IMR-90 (cell line): ENCODE results near the gene CANX. TPM values are rescaled to one million over a fixed set of nuclear protein-coding genes. Genes with fewer than 3 reads are reported as not detected.

Source experiments
- ATAC-seq: fragments of 200-7000 bp; cut with Tn5 transposase; 2 replicates; pipeline ENCODE4 v1.9.1; 2020; ENCODE audit warnings: low read depth, mild to moderate bottlenecking, moderate library complexity
- BruUV-seq: library from RNA; stranded (reverse); fragments of 400-500 nt; replicated peaks from 2 replicates; lab custom pipeline; 2021; lab: Mats Ljungman, UMichigan
- CTCF ChIA-PET: fragments of 300-600 bp; formaldehyde crosslinking; extraction: SDS; loops from one replicate; lab custom pipeline; 2021; ENCODE audit warnings: antibody characterized with exemption; lab: Yijun Ruan, JAX
- POLR2A ChIA-PET: fragments of 300-600 bp; sonication (Branson Sonifier 250); formaldehyde crosslinking; loops from one replicate; lab custom pipeline; 2022; ENCODE audit warnings: antibody characterized with exemption; ENCODE audit not compliant: unreplicated experiment; lab: Charles Lee
- DNase-seq: peaks from one replicate; pipeline ENCODE4 v3.0.0; 2013
- H2AFZ ChIP-seq: replicated peaks from 2 replicates; pipeline ENCODE3; 2013; ENCODE audit warnings: low read length, mild to moderate bottlenecking; ENCODE audit not compliant: poor library complexity
- H2AK5ac ChIP-seq: 2 replicates; pipeline ENCODE4 v1.6.1; 2013; ENCODE audit warnings: low read depth, low read length, inconsistent platforms
- H2AK9ac ChIP-seq: replicated peaks from 2 replicates; pipeline ENCODE3; 2013; ENCODE audit warnings: mild to moderate bottlenecking, low read depth, low read length, moderate library complexity; ENCODE audit not compliant: poor library complexity
- H2BK120ac ChIP-seq: 2 replicates; pipeline ENCODE4 v1.6.1; 2013; ENCODE audit warnings: low read depth, low read length, inconsistent platforms
- H2BK15ac ChIP-seq: 3 replicates; pipeline ENCODE4 v1.6.1; 2013; ENCODE audit warnings: low read depth, low read length, inconsistent platforms
- H2BK20ac ChIP-seq: 2 replicates; pipeline ENCODE4 v1.6.1; 2013; ENCODE audit warnings: low read depth, mild to moderate bottlenecking, inconsistent platforms, low read length, moderate library complexity
- H2BK5ac ChIP-seq: 2 replicates; pipeline ENCODE4 v1.6.1; 2013; ENCODE audit warnings: mild to moderate bottlenecking, low read depth, low read length, inconsistent platforms; ENCODE audit not compliant: poor library complexity, severe bottlenecking
- H3K14ac ChIP-seq: replicated peaks from 2 replicates; pipeline ENCODE4 v1.6.1; 2013; ENCODE audit warnings: low read depth, low read length, inconsistent platforms
- H3K18ac ChIP-seq: 2 replicates; pipeline ENCODE4 v1.6.1; 2013; ENCODE audit warnings: low read depth, low read length, control low read depth
- H3K23ac ChIP-seq: 2 replicates; pipeline ENCODE4 v1.6.1; 2013; ENCODE audit warnings: low read depth, low read length, inconsistent platforms
- H3K27ac ChIP-seq: 2 replicates; pipeline ENCODE4 v1.5.1; 2013; ENCODE audit warnings: mild to moderate bottlenecking, control low read depth, low read length; ENCODE audit not compliant: insufficient read depth
- H3K27me3 ChIP-seq: 2 replicates; pipeline ENCODE4 v1.6.1; 2013; ENCODE audit warnings: low read length; ENCODE audit not compliant: control insufficient read depth, insufficient read depth
- H3K36me3 ChIP-seq: 2 replicates; pipeline ENCODE4 v1.6.1; 2013; ENCODE audit warnings: low read length, mixed read lengths; ENCODE audit not compliant: control insufficient read depth, insufficient read depth
- H3K4ac ChIP-seq: 2 replicates; pipeline ENCODE4 v1.6.1; 2013; ENCODE audit warnings: low read depth, low read length, inconsistent platforms
- H3K4me1 ChIP-seq: 2 replicates; pipeline ENCODE4 v1.6.1; 2013; ENCODE audit warnings: low read length, mixed read lengths; ENCODE audit not compliant: control insufficient read depth, insufficient read depth
- H3K4me2 ChIP-seq: 2 replicates; pipeline ENCODE4 v1.6.1; 2013; ENCODE audit warnings: low read depth, mild to moderate bottlenecking, control low read depth, low read length, moderate library complexity
- H3K4me3 ChIP-seq: 2 replicates; pipeline ENCODE4 v1.5.1; 2013; ENCODE audit warnings: low read depth, mild to moderate bottlenecking, control low read depth, low read length, moderate library complexity; ENCODE audit not compliant: insufficient read depth
- H3K56ac ChIP-seq: 2 replicates; pipeline ENCODE4 v1.6.1; 2013; ENCODE audit warnings: low read length, inconsistent platforms; ENCODE audit not compliant: insufficient read depth; ENCODE audit errors: extremely low read depth
- H3K79me1 ChIP-seq, 2 experiments: 2 replicates each; pipeline ENCODE4 v1.6.1; 2013; ENCODE audit warnings: low read length in 2 of 2, inconsistent platforms in 1 of 2, low read depth in 1 of 2
- H3K9ac ChIP-seq: 2 replicates; pipeline ENCODE4 v1.6.1; 2013; ENCODE audit warnings: low read depth, low read length, control low read depth
- H3K9me1 ChIP-seq: 2 replicates; pipeline ENCODE4 v1.6.1; 2013; ENCODE audit warnings: low read length, inconsistent platforms; ENCODE audit not compliant: insufficient read depth
- H3K9me3 ChIP-seq: 2 replicates; pipeline ENCODE4 v1.6.1; 2013; ENCODE audit warnings: low read length; ENCODE audit not compliant: control insufficient read depth, insufficient read depth
- H4K20me1 ChIP-seq: 2 replicates; pipeline ENCODE4 v1.6.1; 2013; ENCODE audit warnings: low read length, inconsistent platforms; ENCODE audit not compliant: insufficient read depth
- H4K5ac ChIP-seq: 2 replicates; pipeline ENCODE4 v1.6.1; 2013; ENCODE audit warnings: mild to moderate bottlenecking, low read depth, low read length, control low read depth
- H4K8ac ChIP-seq, 2 experiments: 2 replicates each; pipeline ENCODE4 v1.6.1; 2013; ENCODE audit warnings: low read depth in 2 of 2, low read length in 2 of 2, control low read depth in 1 of 2, inconsistent platforms in 1 of 2
- H4K91ac ChIP-seq: 2 replicates; pipeline ENCODE4 v1.6.1; 2013; ENCODE audit warnings: low read depth, low read length, inconsistent platforms; ENCODE audit not compliant: insufficient read depth
- BHLHE40 ChIP-seq: fragments of 150-350 bp; IDR thresholded peaks from 2 replicates; pipeline ENCODE4 v1.6.1; 2016; ENCODE audit warnings: mild to moderate bottlenecking, low read depth, low read length
- CHD1 ChIP-seq: IDR thresholded peaks from 2 replicates; pipeline ENCODE4 v1.6.1; 2012; ENCODE audit warnings: low read depth, low read length, improper control_type of control experiment
- FOS ChIP-seq: fragments of 150-350 bp; IDR thresholded peaks from 2 replicates; pipeline ENCODE4 v1.6.1; 2016; ENCODE audit warnings: low read depth, low read length
- MAFK ChIP-seq: IDR thresholded peaks from 2 replicates; pipeline ENCODE4 v1.6.1; 2012; ENCODE audit warnings: low read depth, low read length, improper control_type of control experiment
- MAZ ChIP-seq: IDR thresholded peaks from 2 replicates; pipeline ENCODE4 v1.6.1; 2012; ENCODE audit warnings: low read depth, mild to moderate bottlenecking, low read length, improper control_type of control experiment, moderate library complexity, borderline replicate concordance
- MXI1 ChIP-seq: IDR thresholded peaks from 2 replicates; pipeline ENCODE4 v1.6.1; 2012; ENCODE audit warnings: low read depth, mild to moderate bottlenecking, low read length, moderate library complexity, borderline replicate concordance
- RAD21 ChIP-seq: IDR thresholded peaks from 2 replicates; pipeline ENCODE4 v1.6.1; 2012; ENCODE audit warnings: low read length, improper control_type of control experiment
- RCOR1 ChIP-seq: IDR thresholded peaks from 2 replicates; pipeline ENCODE4 v1.6.1; 2012; ENCODE audit warnings: mild to moderate bottlenecking, low read length, improper control_type of control experiment; ENCODE audit not compliant: insufficient replicate concordance
- RFX5 ChIP-seq: IDR thresholded peaks from 2 replicates; pipeline ENCODE4 v1.8.0; 2012; ENCODE audit warnings: low read depth, mild to moderate bottlenecking, low read length, moderate library complexity
- SMC3 ChIP-seq: fragments of 150-350 bp; IDR thresholded peaks from 2 replicates; pipeline ENCODE4 v1.6.1; 2016; ENCODE audit warnings: low read depth, mild to moderate bottlenecking, antibody characterized with exemption, low read length, moderate library complexity
- whole genome bisulfite sequencing, 2 experiments: methylation state at CpG; one replicate each; pipeline versions ENCODE4 v1.1.5 to v1.1.7; 2013; ENCODE audit warnings: missing lambda C conversion rate in 2 of 2; ENCODE audit not compliant: insufficient read length in 1 of 2; ENCODE audit errors: extremely low coverage in 2 of 2; 5-methylcytosine and 5-hydroxymethylcytosine counted together
- dilution Hi-C: fragments of 300-500 bp; cut with HindIII; formaldehyde crosslinking; loops from one replicate; pipeline ENCODE4 v1.14.3; 2018; ENCODE audit warnings: low sequenced_read_pairs; ENCODE audit not compliant: unreplicated experiment
- in situ Hi-C: fragments of 300-500 bp; cut with MboI; formaldehyde crosslinking; loops from 3 replicates; pipeline ENCODE4 v1.14.3; 2019; ENCODE audit warnings: low sequenced_read_pairs, inconsistent platforms, mixed read lengths
- intact Hi-C: fragments of 100-400 bp; cut with micrococcal nuclease; formaldehyde crosslinking; loops from 2 replicates; pipeline ENCODE4 v1.10.0; 2022
- polyA plus RNA-seq, 3 experiments: library from polyadenylated mRNA; depleted of rRNA; stranded (reverse); fragments of >200 nt; gene quantifications; 2 replicates each; pipeline ENCODE4 v1.2.3, GENCODE V29; 2012; ENCODE audit warnings: low replicate concordance in 1 of 3
- total RNA-seq: library from RNA; depleted of rRNA; stranded (reverse); fragments of >200 nt; gene quantifications from 2 replicates; pipeline ENCODE4 v1.2.3, GENCODE V29; 2012
- TF ChIP-seq, protein P1 (sequence below): conservative IDR thresholded peaks from 2 replicates; pipeline ENCODE4 v1.5.1; 2012; ENCODE audit warnings: mild to moderate bottlenecking, low read depth, low read length, improper control_type of control experiment
- TF ChIP-seq, protein P2 (sequence below): fragments of 150-350 bp; IDR thresholded peaks from 2 replicates; pipeline ENCODE4 v1.6.1; 2016; ENCODE audit warnings: low read depth, mild to moderate bottlenecking, low read length, moderate library complexity, borderline replicate concordance

CANX gene
- total and polyA plus RNA-seq, 2 of the 4 experiments (the other 2 are of a cell fraction): 216 to 345 TPM

GRCh38 chr5:179734536-179735164, 35.9 kb downstream of the CANX start:
- ChIA-PET POLR2A (no interaction called here), CTCF (no interaction called here)
- H3K4me3 ChIP-seq: peak overlapping the region; percentile 93; the same call in 1 of the 2 replicates
- no peak overlapping the region for H3K27ac ChIP-seq
- H2BK5ac ChIP-seq: no peak overlapping the region
- no peak overlapping the region for H2AK9ac ChIP-seq
- H3K56ac ChIP-seq: no peak overlapping the region; the same call in 1 of the 2 replicates
- peaks cover 3 to 39% of the 10 kb centered on the region in 2 experiments; a peak in 3 of 4 replicates for H3K79me1 ChIP-seq
- dilution Hi-C loops: no loop called here
- H2BK20ac ChIP-seq: no peak overlapping the region
- H3K4ac ChIP-seq: 0 out of 2 replicates have a peak overlapping the region, but pooled peaks have one; percentile 25
- H4K20me1 ChIP-seq: peaks cover 63% of the 10 kb centered on the region
- no peak overlapping the region; the same call in 1 of the 2 replicates for H3K14ac ChIP-seq
- no peaks in the 10 kb centered on the region for H3K9me3 ChIP-seq
- 34% methylated on average over 3 of the region's 12 CpGs; no CpG with 5 or more reads in 1 of the 2 experiments for WGBS, 2 experiments
- no peak overlapping the region for H2AFZ ChIP-seq
- H3K23ac ChIP-seq: peak overlapping the region; percentile 31
- no peak overlapping the region for H2AK5ac ChIP-seq
- intact Hi-C loops: loop anchor here (5.0 kb wide), 1 partner anchor 37 kb away; the partner anchor contains the start of gene CANX
- no peak for TF ChIP-seq MXI1
- no peak for TF ChIP-seq FOS
- TF ChIP-seq BHLHE40: no peak
- TF ChIP-seq SMC3: no peak
- TF ChIP-seq, protein P1, sequence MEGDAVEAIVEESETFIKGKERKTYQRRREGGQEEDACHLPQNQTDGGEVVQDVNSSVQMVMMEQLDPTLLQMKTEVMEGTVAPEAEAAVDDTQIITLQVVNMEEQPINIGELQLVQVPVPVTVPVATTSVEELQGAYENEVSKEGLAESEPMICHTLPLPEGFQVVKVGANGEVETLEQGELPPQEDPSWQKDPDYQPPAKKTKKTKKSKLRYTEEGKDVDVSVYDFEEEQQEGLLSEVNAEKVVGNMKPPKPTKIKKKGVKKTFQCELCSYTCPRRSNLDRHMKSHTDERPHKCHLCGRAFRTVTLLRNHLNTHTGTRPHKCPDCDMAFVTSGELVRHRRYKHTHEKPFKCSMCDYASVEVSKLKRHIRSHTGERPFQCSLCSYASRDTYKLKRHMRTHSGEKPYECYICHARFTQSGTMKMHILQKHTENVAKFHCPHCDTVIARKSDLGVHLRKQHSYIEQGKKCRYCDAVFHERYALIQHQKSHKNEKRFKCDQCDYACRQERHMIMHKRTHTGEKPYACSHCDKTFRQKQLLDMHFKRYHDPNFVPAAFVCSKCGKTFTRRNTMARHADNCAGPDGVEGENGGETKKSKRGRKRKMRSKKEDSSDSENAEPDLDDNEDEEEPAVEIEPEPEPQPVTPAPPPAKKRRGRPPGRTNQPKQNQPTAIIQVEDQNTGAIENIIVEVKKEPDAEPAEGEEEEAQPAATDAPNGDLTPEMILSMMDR: no peak
- no peak for TF ChIP-seq CHD1
- TF ChIP-seq MAZ: no peak
- no peak for TF ChIP-seq RCOR1
- TF ChIP-seq, protein P2, sequence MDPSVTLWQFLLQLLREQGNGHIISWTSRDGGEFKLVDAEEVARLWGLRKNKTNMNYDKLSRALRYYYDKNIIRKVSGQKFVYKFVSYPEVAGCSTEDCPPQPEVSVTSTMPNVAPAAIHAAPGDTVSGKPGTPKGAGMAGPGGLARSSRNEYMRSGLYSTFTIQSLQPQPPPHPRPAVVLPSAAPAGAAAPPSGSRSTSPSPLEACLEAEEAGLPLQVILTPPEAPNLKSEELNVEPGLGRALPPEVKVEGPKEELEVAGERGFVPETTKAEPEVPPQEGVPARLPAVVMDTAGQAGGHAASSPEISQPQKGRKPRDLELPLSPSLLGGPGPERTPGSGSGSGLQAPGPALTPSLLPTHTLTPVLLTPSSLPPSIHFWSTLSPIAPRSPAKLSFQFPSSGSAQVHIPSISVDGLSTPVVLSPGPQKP: no peak
- no peak for TF ChIP-seq RFX5
- TF ChIP-seq MAFK: no peak
- no peak for TF ChIP-seq RAD21
- peaks cover 11% of the 10 kb centered on the region for H3K4me1 ChIP-seq
- H3K27me3 ChIP-seq: no peaks in the 10 kb centered on the region
- no peak overlapping the region for H2BK15ac ChIP-seq
- no peak for DNase-seq
- H4K91ac ChIP-seq: no peak overlapping the region
- peak overlapping the region; percentile 79; the same call in 1 of the 2 replicates for H3K9ac ChIP-seq
- no TSS peak for BruUV-seq
- no peak overlapping the region for H2BK120ac ChIP-seq
- peak overlapping the region; percentile 91 for H3K4me2 ChIP-seq
- H4K5ac ChIP-seq: no peak overlapping the region
- no peak for ATAC-seq
- no peak overlapping the region for H3K18ac ChIP-seq
- peaks cover 5% of the 10 kb centered on the region for H3K36me3 ChIP-seq
- in situ Hi-C loops: no loop called here
- H4K8ac ChIP-seq: peak overlapping the region in 1 of 2 experiments; percentile 12; a peak in 1 of 4 replicates
- no peaks in the 10 kb centered on the region; the same call in none of the 2 replicates for H3K9me1 ChIP-seq
